Measurements from ENCODE around the gene ERBB4. TPM values are rescaled to one million over a fixed set of nuclear protein-coding genes. Genes with fewer than 3 reads are reported as not detected.

Gene ERBB4
- total RNA-seq, 1 donor from 2014 or later: 25.3 TPM

- DNase-seq (peak; percentile 65), ATAC-seq (peak; percentile 84 to 90)
- Histone ChIP-seq H3K36me3 (no peaks in the 10 kb centered on the region), H3K27ac (no peak overlapping the region), H3K9me3 (no peaks in the 10 kb centered on the region), H3K27me3 (ENCODE audit: low read depth) (peaks cover 30% of the 10 kb centered on the region), H3K4me3 (peak overlapping the region; percentile 61), H3K4me1 (peaks cover 12% of the 10 kb centered on the region)
- no peak for TF ChIP-seq CTCF (IDR thresholded peaks at IDR 0.05)
- intact Hi-C loops (cut with DNase I): no loop called here
These were observed 674 bp upstream of the ERBB4 start for GRCh38 chr2:212539072-212539880.

GRCh38 chr2:212537726-212538304 is 787 bp downstream of the ERBB4 start:
- DNase-seq: no peak
- ATAC-seq: peak; percentile 72 to 77
- peak overlapping the region; percentile 61 for H3K4me3 ChIP-seq
- H3K36me3 ChIP-seq: no peaks in the 10 kb centered on the region
- peaks cover 12% of the 10 kb centered on the region for H3K4me1 ChIP-seq
- peak overlapping the region; percentile 59 for H3K27ac ChIP-seq
- TF ChIP-seq CTCF (IDR thresholded peaks at IDR 0.05): no peak
- H3K27me3 ChIP-seq (ENCODE audit: low read depth): peaks cover 30% of the 10 kb centered on the region
- H3K9me3 ChIP-seq: no peaks in the 10 kb centered on the region
- intact Hi-C loops (cut with DNase I): no loop called here

- TF ChIP-seq CTCF (IDR thresholded peaks at IDR 0.05): no peak
- Histone ChIP-seq H3K9me3 (no peaks in the 10 kb centered on the region), H3K4me3 (peak overlapping the region; percentile 61), H3K27ac (peak overlapping the region; percentile 59), H3K36me3 (no peaks in the 10 kb centered on the region), H3K27me3 (ENCODE audit: low read depth) (peaks cover 30% of the 10 kb centered on the region), H3K4me1 (peaks cover 12% of the 10 kb centered on the region)
- ATAC-seq: peak; percentile 69 to 72
- DNase-seq: peak; percentile 64
- intact Hi-C loops (cut with DNase I): no loop called here
These were observed 1.5 kb downstream of the ERBB4 start for GRCh38 chr2:212536817-212537725.

GRCh38 chr2:212535996-212536816 is 2.4 kb downstream of the ERBB4 start:
- no peaks in the 10 kb centered on the region for H3K9me3 ChIP-seq
- no peak for TF ChIP-seq CTCF (IDR thresholded peaks at IDR 0.05)
- no peak for ATAC-seq
- H3K4me1 ChIP-seq: peaks cover 12% of the 10 kb centered on the region
- peak overlapping the region; percentile 61 for H3K4me3 ChIP-seq
- H3K27me3 ChIP-seq (ENCODE audit: low read depth): peaks cover 30% of the 10 kb centered on the region
- DNase-seq: no peak
- intact Hi-C loops (cut with DNase I): no loop called here
- H3K27ac ChIP-seq: no peak overlapping the region
- no peaks in the 10 kb centered on the region for H3K36me3 ChIP-seq

GRCh38 chr2:212534336-212534735 is 4.3 kb downstream of the ERBB4 start:
- intact Hi-C loops (cut with DNase I): no loop called here
- TF ChIP-seq CTCF (IDR thresholded peaks at IDR 0.05): no peak
- Histone ChIP-seq H3K4me3 (no peak overlapping the region), H3K27ac (no peak overlapping the region), H3K4me1 (peaks cover 12% of the 10 kb centered on the region), H3K9me3 (no peaks in the 10 kb centered on the region), H3K27me3 (ENCODE audit: low read depth) (peaks cover 30% of the 10 kb centered on the region), H3K36me3 (no peaks in the 10 kb centered on the region)
- ATAC-seq (no peak), DNase-seq (no peak)
